A673 (cell line): ENCODE results near the gene TEX261. TPM values are rescaled to one million over a fixed set of nuclear protein-coding genes. Genes with fewer than 3 reads are reported as not detected.

Source experiments
- BruUV-seq: library from RNA; stranded (reverse); fragments of 400-500 nt; replicated peaks from 2 replicates; lab custom pipeline; 2021; lab: Mats Ljungman, UMichigan
- CTCF ChIA-PET: fragments of 300-600 bp; sonication (Branson Sonifier 250); formaldehyde crosslinking; loops from one replicate; lab custom pipeline; 2022; ENCODE audit warnings: antibody characterized with exemption; lab: Charles Lee
- POLR2A ChIA-PET: fragments of 300-600 bp; sonication (Branson Sonifier 250); formaldehyde crosslinking; loops from one replicate; lab custom pipeline; 2022; ENCODE audit warnings: antibody characterized with exemption; ENCODE audit not compliant: low non-redundant PET; lab: Charles Lee
- DNase-seq: peaks from one replicate; pipeline ENCODE4 v3.0.0-alpha.2; 2015; ENCODE audit warnings: low spot score
- H3K27ac ChIP-seq: fragments of 200-600 bp; sonication (generic); 2 replicates; pipeline ENCODE4 v1.5.1; 2016; ENCODE audit warnings: mixed run types, low read depth, mild to moderate bottlenecking, mixed read lengths, antibody characterized with exemption, low read length; ENCODE audit not compliant: poor library complexity, severe bottlenecking
- H3K27me3 ChIP-seq: fragments of 200-600 bp; sonication (generic); replicated peaks from 2 replicates; pipeline ENCODE4 v1.6.1; 2017; ENCODE audit warnings: mixed run types, low read depth, mild to moderate bottlenecking, mixed read lengths, antibody characterized with exemption, low read length; ENCODE audit not compliant: insufficient read depth, poor library complexity
- H3K36me3 ChIP-seq: fragments of 200-600 bp; sonication (generic); 2 replicates; pipeline ENCODE4 v1.6.1; 2016; ENCODE audit warnings: mixed run types, mild to moderate bottlenecking, mixed read lengths, antibody characterized with exemption, low read length; ENCODE audit not compliant: insufficient read depth, poor library complexity, severe bottlenecking
- H3K4me1 ChIP-seq: fragments of 200-600 bp; sonication (generic); 2 replicates; pipeline ENCODE4 v1.6.1; 2017; ENCODE audit warnings: mixed run types, mild to moderate bottlenecking, mixed read lengths, antibody characterized with exemption, low read length; ENCODE audit not compliant: insufficient read depth, poor library complexity, severe bottlenecking
- H3K4me3 ChIP-seq: fragments of 200-600 bp; sonication (generic); 2 replicates; pipeline ENCODE4 v1.5.1; 2016; ENCODE audit warnings: low read depth, mixed run types, mild to moderate bottlenecking, mixed read lengths, low read length; ENCODE audit not compliant: poor library complexity, severe bottlenecking
- H3K9me3 ChIP-seq: fragments of 200-600 bp; sonication (generic); 2 replicates; pipeline ENCODE4 v1.6.1; 2016; ENCODE audit warnings: mixed run types, low read depth, mild to moderate bottlenecking, mixed read lengths, antibody characterized with exemption, low read length; ENCODE audit not compliant: poor library complexity, severe bottlenecking
- CTCF ChIP-seq: fragments of 300-800, 200-600 bp; sonication (generic); conservative IDR thresholded peaks from 2 replicates; pipeline ENCODE4 v1.5.1; 2017; ENCODE audit warnings: low read depth, mild to moderate bottlenecking, antibody characterized with exemption, low read length, moderate library complexity, mixed read lengths
- EZH2 ChIP-seq: fragments of 200-600 bp; sonication (generic); IDR thresholded peaks from 2 replicates; pipeline ENCODE4 v1.6.1; 2017; ENCODE audit warnings: borderline replicate concordance, low read depth, mild to moderate bottlenecking, mixed read lengths, antibody characterized with exemption, low read length; ENCODE audit not compliant: poor library complexity, severe bottlenecking
- intact Hi-C: fragments of 100-400 bp; cut with micrococcal nuclease; formaldehyde crosslinking; loops from one replicate; pipeline ENCODE4 v1.10.0; 2022; ENCODE audit not compliant: unreplicated experiment
- total RNA-seq: library from RNA; stranded (reverse); gene quantifications from 2 replicates; pipeline ENCODE4 v1.2.3, GENCODE V29; 2021

Gene TEX261
- total RNA-seq, 1 experiment from 2014 or later = 60.9 TPM

- ChIA-PET CTCF (no interaction called here), POLR2A (no interaction called here)
- H3K27me3 ChIP-seq = no peaks in the 10 kb centered on the region
- no peaks in the 10 kb centered on the region for H3K9me3 ChIP-seq
- intact Hi-C loops = no loop called here
- no peak overlapping the region for H3K4me3 ChIP-seq
- H3K27ac ChIP-seq = no peak overlapping the region
- no peaks in the 10 kb centered on the region for H3K4me1 ChIP-seq
- TF ChIP-seq CTCF (no peak), EZH2 (no peak)
- BruUV-seq = no TSS peak
- no peaks in the 10 kb centered on the region for H3K36me3 ChIP-seq
- DNase-seq = no peak
These were observed 52.1 kb downstream of the TEX261 start for GRCh38 chr2:70942396-70943204.

- Histone ChIP-seq H3K36me3 (no peaks in the 10 kb centered on the region), H3K9me3 (no peaks in the 10 kb centered on the region), H3K4me3 (no peak overlapping the region), H3K27me3 (no peaks in the 10 kb centered on the region), H3K4me1 (no peaks in the 10 kb centered on the region), H3K27ac (no peak overlapping the region)
- DNase-seq = no peak
- POLR2A ChIA-PET = no interaction called here
- TF ChIP-seq EZH2 (no peak), CTCF (no peak)
- BruUV-seq = no TSS peak
- intact Hi-C loops = no loop called here
- CTCF ChIA-PET = no interaction called here
These were observed 53.0 kb downstream of the TEX261 start for GRCh38 chr2:70941701-70942100.

GRCh38 chr2:70941186-70941585 lies 53.5 kb downstream of the TEX261 start:
- no peaks in the 10 kb centered on the region for H3K27me3 ChIP-seq
- POLR2A ChIA-PET = no interaction called here

More at GRCh38 chr2:70941186-70941585, 53.5 kb downstream of the TEX261 start:
- CTCF ChIA-PET = interaction anchor here (0.6 kb wide), 1 partner anchor 32 kb away, joined by 5 read pairs; no protein-coding TSS in a partner anchor
- no TSS peak for BruUV-seq
- intact Hi-C loops = no loop called here
- no peak overlapping the region for H3K4me3 ChIP-seq
- H3K4me1 ChIP-seq = no peaks in the 10 kb centered on the region
- no peaks in the 10 kb centered on the region for H3K36me3 ChIP-seq
- no peak overlapping the region for H3K27ac ChIP-seq
- H3K9me3 ChIP-seq = no peaks in the 10 kb centered on the region
- DNase-seq = no peak
- no peak for TF ChIP-seq CTCF
